HL-60 (cell line): ENCODE measurements around the gene FYB2.
A peak's percentile ranks its signal among the peaks of the same experiment; 100 is the strongest.

Experiments used
- CTCF ChIP-seq: IDR thresholded peaks from one replicate; pipeline ENCODE4 v1.5.1; 2011; ENCODE audit warnings: low read length, control low read depth, inconsistent platforms; ENCODE audit not compliant: insufficient read depth
- GABPA ChIP-seq: IDR thresholded peaks from 2 replicates; pipeline ENCODE4 v1.6.1; 2012; ENCODE audit warnings: low read depth
- POLR2AphosphoS5 ChIP-seq: IDR thresholded peaks from 2 replicates; pipeline ENCODE4 v1.6.1; 2012; ENCODE audit warnings: low read depth
- REST ChIP-seq: IDR thresholded peaks from 2 replicates; pipeline ENCODE4 v1.6.1; 2012; ENCODE audit warnings: low read depth; ENCODE audit not compliant: insufficient replicate concordance
- SPI1 ChIP-seq: IDR thresholded peaks from 2 replicates; pipeline ENCODE4 v1.6.1; 2012; ENCODE audit warnings: low read depth, mild to moderate bottlenecking, borderline replicate concordance

- TF ChIP-seq CTCF (peak; percentile 97), GABPA (no peak), POLR2AphosphoS5 (no peak), REST (no peak), SPI1 (no peak)
These were observed 1.7 kb upstream of the FYB2 start for GRCh38 chr1:56820755-56821461.
